ENCODE measurements around the gene RBP3. TPM values are rescaled to one million over a fixed set of nuclear protein-coding genes. Genes with fewer than 3 reads are reported as not detected.
A peak's percentile ranks its signal among the peaks of the same experiment; 100 is the strongest.

The RBP3 gene
- total and polyA plus RNA-seq, 2 donors (not counting 1 experiment from before 2014, with no cell fraction given) = not detected

GRCh38 chr10:47401210-47401609, 53.0 kb downstream of the RBP3 start:
- Histone ChIP-seq H3K27me3 (ENCODE audit: control insufficient read depth, insufficient read depth, low read length) (no peaks in the 10 kb centered on the region), H3K79me2 (ENCODE audit: control insufficient read depth, insufficient read depth, low read length) (no peaks in the 10 kb centered on the region), H3K9ac (ENCODE audit: insufficient read depth, low read length) (no peak overlapping the region), H3K27ac (ENCODE audit: insufficient read depth, low read length) (no peak overlapping the region), H2AFZ (ENCODE audit: low read length) (no peak overlapping the region), H3K4me1 (ENCODE audit: control insufficient read depth, extremely low read depth, insufficient read depth, low read length) (peaks cover 16% of the 10 kb centered on the region), H3K36me3 (ENCODE audit: control insufficient read depth, insufficient read depth, low read length) (no peaks in the 10 kb centered on the region), H3K4me2 (ENCODE audit: extremely low read depth, insufficient read depth, low read length) (no peak overlapping the region), H3K9me3 (ENCODE audit: control insufficient read depth, insufficient read depth, low read depth, low read length) (no peaks in the 10 kb centered on the region), H4K20me1 (ENCODE audit: control insufficient read depth, extremely low read depth, insufficient read depth, low read length) (no peaks in the 10 kb centered on the region), H3K4me3 (replicated peaks in 1 of 4; ENCODE audit: control extremely low read depth in 1 of 4, insufficient read depth in 1 of 4, low read depth in 3 of 4, low read length in 4 of 4) (no peak overlapping the region)
- TF ChIP-seq CTCF (conservative IDR thresholded peaks at IDR 0.05 in 1 of 2, IDR thresholded peaks at IDR 0.05 in 1 of 2; ENCODE audit: low read depth in 1 of 2, low read length in 2 of 2) (no peak), EZH2 (IDR thresholded peaks at IDR 0.05; ENCODE audit: low read length, missing control alignments) (no peak)
- DNase-seq (ENCODE audit: low read depth in 2 of 2) = no peak

- Histone ChIP-seq H4K20me1 (ENCODE audit: control insufficient read depth, extremely low read depth, insufficient read depth, low read length) (no peaks in the 10 kb centered on the region), H3K4me1 (ENCODE audit: control insufficient read depth, extremely low read depth, insufficient read depth, low read length) (peaks cover 16% of the 10 kb centered on the region), H3K4me2 (ENCODE audit: extremely low read depth, insufficient read depth, low read length) (no peak overlapping the region), H3K9ac (ENCODE audit: insufficient read depth, low read length) (no peak overlapping the region), H3K27me3 (ENCODE audit: control insufficient read depth, insufficient read depth, low read length) (no peaks in the 10 kb centered on the region), H2AFZ (ENCODE audit: low read length) (no peak overlapping the region), H3K4me3 (replicated peaks in 1 of 4; ENCODE audit: control extremely low read depth in 1 of 4, insufficient read depth in 1 of 4, low read depth in 3 of 4, low read length in 4 of 4) (no peak overlapping the region), H3K27ac (ENCODE audit: insufficient read depth, low read length) (no peak overlapping the region), H3K36me3 (ENCODE audit: control insufficient read depth, insufficient read depth, low read length) (no peaks in the 10 kb centered on the region), H3K79me2 (ENCODE audit: control insufficient read depth, insufficient read depth, low read length) (no peaks in the 10 kb centered on the region), H3K9me3 (ENCODE audit: control insufficient read depth, insufficient read depth, low read depth, low read length) (no peaks in the 10 kb centered on the region)
- no peak for DNase-seq (ENCODE audit: low read depth in 2 of 2)
- no peak for TF ChIP-seq EZH2 (IDR thresholded peaks at IDR 0.05; ENCODE audit: low read length, missing control alignments)
- no peak for TF ChIP-seq CTCF (conservative IDR thresholded peaks at IDR 0.05 in 1 of 2, IDR thresholded peaks at IDR 0.05 in 1 of 2; ENCODE audit: low read depth in 1 of 2, low read length in 2 of 2)
Observed at GRCh38 chr10:47401874-47402640, 53.9 kb downstream of the RBP3 start.

- Histone ChIP-seq H3K9me3 (ENCODE audit: control insufficient read depth, insufficient read depth, low read depth, low read length) (no peaks in the 10 kb centered on the region), H4K20me1 (ENCODE audit: control insufficient read depth, extremely low read depth, insufficient read depth, low read length) (no peaks in the 10 kb centered on the region), H3K27ac (ENCODE audit: insufficient read depth, low read length) (peak overlapping the region; percentile 67), H3K79me2 (ENCODE audit: control insufficient read depth, insufficient read depth, low read length) (no peaks in the 10 kb centered on the region), H2AFZ (ENCODE audit: low read length) (peak overlapping the region; percentile 46), H3K4me2 (ENCODE audit: extremely low read depth, insufficient read depth, low read length) (peak overlapping the region; percentile 46), H3K4me3 (replicated peaks in 1 of 4; ENCODE audit: control extremely low read depth in 1 of 4, insufficient read depth in 1 of 4, low read depth in 3 of 4, low read length in 4 of 4) (no peak overlapping the region), H3K27me3 (ENCODE audit: control insufficient read depth, insufficient read depth, low read length) (no peaks in the 10 kb centered on the region), H3K4me1 (ENCODE audit: control insufficient read depth, extremely low read depth, insufficient read depth, low read length) (peaks cover 16% of the 10 kb centered on the region), H3K36me3 (ENCODE audit: control insufficient read depth, insufficient read depth, low read length) (no peaks in the 10 kb centered on the region), H3K9ac (ENCODE audit: insufficient read depth, low read length) (no peak overlapping the region)
- TF ChIP-seq CTCF (conservative IDR thresholded peaks at IDR 0.05 in 1 of 2, IDR thresholded peaks at IDR 0.05 in 1 of 2; ENCODE audit: low read depth in 1 of 2, low read length in 2 of 2) (no peak), EZH2 (IDR thresholded peaks at IDR 0.05; ENCODE audit: low read length, missing control alignments) (no peak)
- peak; percentile 87 to 93 for DNase-seq (ENCODE audit: low read depth in 2 of 2)
Observed at GRCh38 chr10:47402641-47403301, 54.6 kb downstream of the RBP3 start.

Data from fibroblast of lung (primary cell).